Measurements from ENCODE around the gene TRIM24.

DNA sequence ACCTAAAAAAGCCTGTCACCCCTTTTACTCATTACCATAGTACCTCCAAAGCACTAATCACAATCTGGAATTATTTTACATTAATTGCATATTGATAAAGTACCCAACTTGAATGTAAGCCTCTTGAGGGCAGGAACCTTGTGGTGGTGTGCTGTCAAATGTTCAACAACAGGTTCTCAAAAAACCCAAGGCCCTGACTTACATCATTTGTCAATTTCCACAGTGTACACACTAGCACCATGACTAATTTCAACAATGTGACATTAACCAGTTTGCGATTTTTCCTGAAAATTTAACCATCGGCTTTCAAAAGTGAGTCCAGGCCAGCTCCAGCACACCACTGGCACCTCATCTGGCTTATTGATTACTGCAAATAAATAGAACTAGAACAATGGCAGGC, 153.6 kb downstream of the TRIM24 start:
- TF ChIP-seq, protein P1, sequence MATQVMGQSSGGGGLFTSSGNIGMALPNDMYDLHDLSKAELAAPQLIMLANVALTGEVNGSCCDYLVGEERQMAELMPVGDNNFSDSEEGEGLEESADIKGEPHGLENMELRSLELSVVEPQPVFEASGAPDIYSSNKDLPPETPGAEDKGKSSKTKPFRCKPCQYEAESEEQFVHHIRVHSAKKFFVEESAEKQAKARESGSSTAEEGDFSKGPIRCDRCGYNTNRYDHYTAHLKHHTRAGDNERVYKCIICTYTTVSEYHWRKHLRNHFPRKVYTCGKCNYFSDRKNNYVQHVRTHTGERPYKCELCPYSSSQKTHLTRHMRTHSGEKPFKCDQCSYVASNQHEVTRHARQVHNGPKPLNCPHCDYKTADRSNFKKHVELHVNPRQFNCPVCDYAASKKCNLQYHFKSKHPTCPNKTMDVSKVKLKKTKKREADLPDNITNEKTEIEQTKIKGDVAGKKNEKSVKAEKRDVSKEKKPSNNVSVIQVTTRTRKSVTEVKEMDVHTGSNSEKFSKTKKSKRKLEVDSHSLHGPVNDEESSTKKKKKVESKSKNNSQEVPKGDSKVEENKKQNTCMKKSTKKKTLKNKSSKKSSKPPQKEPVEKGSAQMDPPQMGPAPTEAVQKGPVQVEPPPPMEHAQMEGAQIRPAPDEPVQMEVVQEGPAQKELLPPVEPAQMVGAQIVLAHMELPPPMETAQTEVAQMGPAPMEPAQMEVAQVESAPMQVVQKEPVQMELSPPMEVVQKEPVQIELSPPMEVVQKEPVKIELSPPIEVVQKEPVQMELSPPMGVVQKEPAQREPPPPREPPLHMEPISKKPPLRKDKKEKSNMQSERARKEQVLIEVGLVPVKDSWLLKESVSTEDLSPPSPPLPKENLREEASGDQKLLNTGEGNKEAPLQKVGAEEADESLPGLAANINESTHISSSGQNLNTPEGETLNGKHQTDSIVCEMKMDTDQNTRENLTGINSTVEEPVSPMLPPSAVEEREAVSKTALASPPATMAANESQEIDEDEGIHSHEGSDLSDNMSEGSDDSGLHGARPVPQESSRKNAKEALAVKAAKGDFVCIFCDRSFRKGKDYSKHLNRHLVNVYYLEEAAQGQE (IDR thresholded peaks at IDR 0.05; ENCODE audit: insufficient read depth in 1 of 2, low read depth in 2 of 2, low read length in 2 of 2), result no peak
- TF ChIP-seq TAF1 (IDR thresholded peaks at IDR 0.05; ENCODE audit: borderline replicate concordance, insufficient read depth, low read length) (no peak), POLR2AphosphoS5 (IDR thresholded peaks at IDR 0.05; ENCODE audit: low read depth, low read length) (no peak)
